OCI-LY1 (cell line): ENCODE measurements around the gene DDHD1.

Experiments
- EZH2 ChIP-seq: fragments of 200-600 bp; sonication (generic), shearing (Covaris generic); IDR thresholded peaks from 2 replicates; pipeline ENCODE4 v1.8.0; 2017; ENCODE audit warnings: borderline replicate concordance, mixed run types, mild to moderate bottlenecking, antibody characterized with exemption, low read length, moderate library complexity, mixed read lengths
- TF ChIP-seq, protein P1 (sequence below): fragments of 200-600 bp; sonication (generic), shearing (Covaris generic); IDR thresholded peaks from 2 replicates; pipeline ENCODE4 v1.5.1; 2017; ENCODE audit warnings: mild to moderate bottlenecking, antibody characterized with exemption, low read length, moderate library complexity, mixed read lengths

DNA sequence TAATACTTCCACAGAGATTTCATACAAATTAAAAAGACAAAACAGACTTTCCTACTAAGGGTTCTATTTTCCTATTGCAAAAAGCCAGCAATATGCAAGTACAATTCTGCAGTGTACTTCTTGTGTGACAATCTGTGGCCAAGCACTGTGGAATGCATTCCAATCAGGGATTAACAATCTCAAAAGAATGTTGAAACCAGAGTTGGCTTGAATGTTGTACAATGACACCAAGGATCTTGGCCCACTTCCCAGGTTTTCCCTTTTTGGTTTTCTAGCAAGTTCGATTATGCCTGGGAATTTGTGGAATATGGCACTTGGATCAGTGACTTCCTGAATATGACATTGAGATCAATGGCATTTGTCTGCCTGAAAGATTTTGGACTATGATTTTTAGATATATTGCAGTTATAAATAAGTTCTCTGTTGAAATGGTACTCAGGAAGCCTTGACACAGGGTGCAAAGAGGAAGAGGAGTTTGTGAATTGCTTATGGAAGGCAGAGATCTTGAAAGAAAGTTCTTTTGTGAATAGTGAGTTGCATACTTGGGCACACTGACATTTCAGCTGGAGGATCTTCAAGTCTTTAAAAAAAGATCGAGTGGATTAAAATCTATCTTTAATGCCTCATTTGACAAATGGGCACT is 120.8 kb downstream of the DDHD1 start:
- TF ChIP-seq, protein P1, sequence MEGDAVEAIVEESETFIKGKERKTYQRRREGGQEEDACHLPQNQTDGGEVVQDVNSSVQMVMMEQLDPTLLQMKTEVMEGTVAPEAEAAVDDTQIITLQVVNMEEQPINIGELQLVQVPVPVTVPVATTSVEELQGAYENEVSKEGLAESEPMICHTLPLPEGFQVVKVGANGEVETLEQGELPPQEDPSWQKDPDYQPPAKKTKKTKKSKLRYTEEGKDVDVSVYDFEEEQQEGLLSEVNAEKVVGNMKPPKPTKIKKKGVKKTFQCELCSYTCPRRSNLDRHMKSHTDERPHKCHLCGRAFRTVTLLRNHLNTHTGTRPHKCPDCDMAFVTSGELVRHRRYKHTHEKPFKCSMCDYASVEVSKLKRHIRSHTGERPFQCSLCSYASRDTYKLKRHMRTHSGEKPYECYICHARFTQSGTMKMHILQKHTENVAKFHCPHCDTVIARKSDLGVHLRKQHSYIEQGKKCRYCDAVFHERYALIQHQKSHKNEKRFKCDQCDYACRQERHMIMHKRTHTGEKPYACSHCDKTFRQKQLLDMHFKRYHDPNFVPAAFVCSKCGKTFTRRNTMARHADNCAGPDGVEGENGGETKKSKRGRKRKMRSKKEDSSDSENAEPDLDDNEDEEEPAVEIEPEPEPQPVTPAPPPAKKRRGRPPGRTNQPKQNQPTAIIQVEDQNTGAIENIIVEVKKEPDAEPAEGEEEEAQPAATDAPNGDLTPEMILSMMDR: no peak
- no peak for TF ChIP-seq EZH2
